Cardiac atrium fibroblast (primary cell): ENCODE data around the gene ST13. TPM values are rescaled to one million over a fixed set of nuclear protein-coding genes. Genes with fewer than 3 reads are reported as not detected.

Experiments
- total RNA-seq: library from RNA; depleted of rRNA; stranded (reverse); fragments of >200 nt; gene quantifications from 2 replicates; pipeline ENCODE4 v1.2.3, GENCODE V29; 2015

ST13 gene
- total RNA-seq: 89.0 and 102 TPM in 2 replicates

GRCh38 chr22:40856513-40857308 is at the start of gene ST13, which contains the start of gene XPNPEP3:
Gene ST13 (minus strand): TSS chr22:40856639. CDS start chr22:40856540, 99 bp downstream.
Gene XPNPEP3 (plus strand): TSS chr22:40857148. CDS start chr22:40857182, 34 bp downstream.

GRCh38 chr22:40862013-40862412 is 5.6 kb upstream of the ST13 start, which contains the start of gene DNAJB7:
Gene DNAJB7 (minus strand): TSS chr22:40862113. CDS start chr22:40861994, 119 bp downstream.

GRCh38 chr22:40818747-40819598 is 37.5 kb downstream of the ST13 start, which contains the start of gene SLC25A17:
Gene SLC25A17 (minus strand): TSS chr22:40819346. CDS start chr22:40819248, 98 bp downstream.

Other genes with a start within 250 kb of the ST13 start
- gene MRTFA, start 219.9 kb downstream of the ST13 start, total RNA-seq: 38.3 and 56.1 TPM in 2 replicates
- gene MCHR1, start 177.2 kb downstream of the ST13 start, total RNA-seq: 0.72 and 8.6 TPM in 2 replicates
- 15.7 and 23.5 TPM in 2 replicates for gene SLC25A17, start 37.3 kb downstream of the ST13 start, total RNA-seq
- gene XPNPEP3, start 509 bp upstream of the ST13 start, total RNA-seq: 6.1 and 7.0 TPM in 2 replicates
- not detected in 2 replicates for gene DNAJB7, start 5.5 kb upstream of the ST13 start, total RNA-seq
- gene RBX1, start 94.7 kb upstream of the ST13 start, total RNA-seq: 51.0 and 53.1 TPM in 2 replicates
- gene EP300, start 236.0 kb upstream of the ST13 start, total RNA-seq: 27.2 and 47.3 TPM in 2 replicates